OCI-LY7 (cell line): ENCODE results near the gene CCDC92B. TPM values are rescaled to one million over a fixed set of nuclear protein-coding genes. Genes with fewer than 3 reads are reported as not detected.

ENCODE experiments used
- BruUV-seq: library from RNA; stranded (reverse); fragments of 400-500 nt; replicated peaks from 2 replicates; lab custom pipeline; 2021; lab: Mats Ljungman, UMichigan
- CTCF ChIA-PET: fragments of 300-600 bp; sonication (Branson Sonifier 250); formaldehyde crosslinking; loops from one replicate; lab custom pipeline; 2022; ENCODE audit warnings: antibody characterized with exemption; ENCODE audit not compliant: unreplicated experiment; lab: Charles Lee
- POLR2A ChIA-PET: fragments of 300-600 bp; sonication (Branson Sonifier 250); formaldehyde crosslinking; loops from one replicate; lab custom pipeline; 2022; ENCODE audit warnings: antibody characterized with exemption; lab: Charles Lee
- DNase-seq: peaks from one replicate; pipeline ENCODE4 v3.0.0-alpha.2; 2015; ENCODE audit warnings: low spot score
- H2AFZ ChIP-seq: fragments of 200-600 bp; sonication (generic), shearing (Covaris generic); 2 replicates; pipeline ENCODE4 v1.6.1; 2014; ENCODE audit warnings: mild to moderate bottlenecking, antibody characterized with exemption, low read length, moderate library complexity
- H3K27ac ChIP-seq: fragments of 200-600 bp; sonication (generic); 2 replicates; pipeline ENCODE4 v1.5.1; 2014; ENCODE audit warnings: mixed run types, low read depth, mild to moderate bottlenecking, moderate library complexity, low read length, inconsistent platforms; ENCODE audit not compliant: poor library complexity, severe bottlenecking
- H3K36me3 ChIP-seq: fragments of 200-600 bp; sonication (generic); 2 replicates; pipeline ENCODE4 v1.6.1; 2014; ENCODE audit warnings: mild to moderate bottlenecking, antibody characterized with exemption, low read length, moderate library complexity, mixed read lengths; ENCODE audit not compliant: insufficient read depth
- H3K4me1 ChIP-seq: fragments of 200-600 bp; sonication (generic); 2 replicates; pipeline ENCODE4 v1.5.1; 2014; ENCODE audit warnings: mild to moderate bottlenecking, low read length; ENCODE audit not compliant: insufficient read depth, poor library complexity, severe bottlenecking
- H3K4me2 ChIP-seq: fragments of 200-600 bp; sonication (generic); 2 replicates; pipeline ENCODE4 v1.6.1; 2014; ENCODE audit warnings: mild to moderate bottlenecking, low read length
- H3K4me3 ChIP-seq: fragments of 200-600 bp; sonication (generic); 2 replicates; pipeline ENCODE4 v1.5.1; 2014; ENCODE audit warnings: mild to moderate bottlenecking, low read depth, low read length; ENCODE audit not compliant: poor library complexity, severe bottlenecking
- H3K79me2 ChIP-seq: fragments of 200-600 bp; sonication (generic); 2 replicates; pipeline ENCODE4 v1.6.1; 2016; ENCODE audit warnings: low read depth, mild to moderate bottlenecking, low read length, moderate library complexity, mixed read lengths; ENCODE audit not compliant: insufficient read depth
- H3K9me2 ChIP-seq: fragments of 200-600 bp; sonication (generic); 2 replicates; pipeline ENCODE4 v1.6.1; 2016; ENCODE audit warnings: mild to moderate bottlenecking, low read length, mixed read lengths; ENCODE audit not compliant: insufficient read depth
- H3K9me3 ChIP-seq: fragments of 200-600 bp; sonication (generic); 2 replicates; pipeline ENCODE4 v1.6.1; 2014; ENCODE audit warnings: mild to moderate bottlenecking, mixed run types, low read length, mixed read lengths
- H4K20me1 ChIP-seq: fragments of 200-600 bp; sonication (generic); 2 replicates; pipeline ENCODE4 v1.6.1; 2014; ENCODE audit warnings: mild to moderate bottlenecking, antibody characterized with exemption, low read length, moderate library complexity, mixed read lengths; ENCODE audit not compliant: insufficient read depth
- CTCF ChIP-seq: fragments of 200-600 bp; sonication (generic); conservative IDR thresholded peaks from 2 replicates; pipeline ENCODE4 v1.5.1; 2014; ENCODE audit warnings: mild to moderate bottlenecking, antibody characterized with exemption, low read length, moderate library complexity, mixed read lengths
- EZH2phosphoT487 ChIP-seq: fragments of 200-600 bp; sonication (generic); IDR thresholded peaks from 2 replicates; pipeline ENCODE4 v1.6.1; 2018; ENCODE audit warnings: low read depth, borderline replicate concordance, mild to moderate bottlenecking, mixed run types, antibody characterized with exemption, low read length, moderate library complexity, mixed read lengths
- intact Hi-C: fragments of 100-400 bp; cut with micrococcal nuclease; formaldehyde crosslinking; loops from one replicate; pipeline ENCODE4 v1.10.0; 2022; ENCODE audit not compliant: unreplicated experiment
- total RNA-seq, 2 experiments: library from RNA; depleted of rRNA in 1 of 2; stranded (reverse); fragments of >200 nt in 1 of 2; shearing (Covaris generic) in 1 of 2; gene quantifications; 2 replicates each; pipeline ENCODE4 v1.2.3, GENCODE V29; 2014 to 2022

The CCDC92B gene
- total RNA-seq, 2 experiments from 2014 or later = not detected

GRCh38 chr17:2688351-2689342 lies 60.8 kb downstream of the CCDC92B start:
- no peaks in the 10 kb centered on the region for H3K9me2 ChIP-seq
- H3K36me3 ChIP-seq = peaks cover 73% of the 10 kb centered on the region
- H3K4me3 ChIP-seq = no peak overlapping the region
- H3K4me2 ChIP-seq = no peak overlapping the region
- intact Hi-C loops = loop anchor here (10.0 kb wide), 1 partner anchor 254 kb away; no protein-coding TSS in a partner anchor
- H4K20me1 ChIP-seq = no peaks in the 10 kb centered on the region
- no peak for DNase-seq
- H3K79me2 ChIP-seq = no peaks in the 10 kb centered on the region
- CTCF ChIA-PET = no interaction called here
- no peak for TF ChIP-seq CTCF
- TF ChIP-seq EZH2phosphoT487 = no peak
- POLR2A ChIA-PET = no interaction called here
- H3K4me1 ChIP-seq = no peaks in the 10 kb centered on the region
- BruUV-seq = no TSS peak
- no peaks in the 10 kb centered on the region for H3K9me3 ChIP-seq
- no peak overlapping the region for H3K27ac ChIP-seq
- no peak overlapping the region for H2AFZ ChIP-seq

- Histone ChIP-seq H3K4me1 (no peaks in the 10 kb centered on the region), H3K27ac (no peak overlapping the region), H3K9me2 (no peaks in the 10 kb centered on the region), H3K79me2 (no peaks in the 10 kb centered on the region), H2AFZ (no peak overlapping the region), H3K4me3 (no peak overlapping the region), H3K9me3 (no peaks in the 10 kb centered on the region), H3K36me3 (peaks cover 73% of the 10 kb centered on the region), H4K20me1 (0 out of 2 replicates have a peak, but pooled peaks cover 9% of the 10 kb centered on the region), H3K4me2 (no peak overlapping the region)
- CTCF ChIA-PET = no interaction called here
- intact Hi-C loops = loop anchor here (10.0 kb wide), 1 partner anchor 252 kb away; no protein-coding TSS in a partner anchor
- TF ChIP-seq EZH2phosphoT487 (no peak), CTCF (no peak)
- no TSS peak for BruUV-seq
- DNase-seq = no peak
- POLR2A ChIA-PET = no interaction called here
These were observed 62.4 kb downstream of the CCDC92B start for GRCh38 chr17:2687074-2687418.

GRCh38 chr17:2685696-2686095 lies 63.8 kb downstream of the CCDC92B start:
- no peak for DNase-seq
- Histone ChIP-seq H3K9me2 (no peaks in the 10 kb centered on the region), H3K27ac (no peak overlapping the region), H3K4me3 (no peak overlapping the region), H3K36me3 (peaks cover 76% of the 10 kb centered on the region), H3K4me1 (no peaks in the 10 kb centered on the region), H3K79me2 (no peaks in the 10 kb centered on the region), H3K4me2 (no peak overlapping the region), H3K9me3 (no peaks in the 10 kb centered on the region), H4K20me1 (0 out of 2 replicates have a peak, but pooled peaks cover 9% of the 10 kb centered on the region), H2AFZ (no peak overlapping the region)
- intact Hi-C loops = loop anchor here (10.0 kb wide), 1 partner anchor 251 kb away; no protein-coding TSS in a partner anchor
- TF ChIP-seq EZH2phosphoT487 = no peak
- no peak for TF ChIP-seq CTCF
- ChIA-PET CTCF (no interaction called here), POLR2A (no interaction called here)
- BruUV-seq = no TSS peak
